T47D (cell line): ENCODE results near the gene IRS2.
"Not testable (repeated sequence)": the region's sequence is repeated elsewhere in the genome, so short reads cannot be mapped to it uniquely, and the experiment has no call there.

ENCODE experiments used
- DNase-seq, 2 experiments: peaks; one replicate each; pipeline versions ENCODE4 v3.0.0 to v3.0.0-alpha.2; 2011 to 2012; ENCODE audit warnings: low read depth in 1 of 2, low spot score in 1 of 2
- JUND ChIP-seq: IDR thresholded peaks from 2 replicates; pipeline ENCODE4 v1.6.1; 2012; ENCODE audit warnings: low read depth
- in situ Hi-C: cut with HindIII; loops from 2 replicates; pipeline ENCODE4 v1.10.0; 2016; ENCODE audit warnings: low sequenced_read_pairs, low pct_unique_long_range_greater_than_20kb

Gene IRS2, protein sequence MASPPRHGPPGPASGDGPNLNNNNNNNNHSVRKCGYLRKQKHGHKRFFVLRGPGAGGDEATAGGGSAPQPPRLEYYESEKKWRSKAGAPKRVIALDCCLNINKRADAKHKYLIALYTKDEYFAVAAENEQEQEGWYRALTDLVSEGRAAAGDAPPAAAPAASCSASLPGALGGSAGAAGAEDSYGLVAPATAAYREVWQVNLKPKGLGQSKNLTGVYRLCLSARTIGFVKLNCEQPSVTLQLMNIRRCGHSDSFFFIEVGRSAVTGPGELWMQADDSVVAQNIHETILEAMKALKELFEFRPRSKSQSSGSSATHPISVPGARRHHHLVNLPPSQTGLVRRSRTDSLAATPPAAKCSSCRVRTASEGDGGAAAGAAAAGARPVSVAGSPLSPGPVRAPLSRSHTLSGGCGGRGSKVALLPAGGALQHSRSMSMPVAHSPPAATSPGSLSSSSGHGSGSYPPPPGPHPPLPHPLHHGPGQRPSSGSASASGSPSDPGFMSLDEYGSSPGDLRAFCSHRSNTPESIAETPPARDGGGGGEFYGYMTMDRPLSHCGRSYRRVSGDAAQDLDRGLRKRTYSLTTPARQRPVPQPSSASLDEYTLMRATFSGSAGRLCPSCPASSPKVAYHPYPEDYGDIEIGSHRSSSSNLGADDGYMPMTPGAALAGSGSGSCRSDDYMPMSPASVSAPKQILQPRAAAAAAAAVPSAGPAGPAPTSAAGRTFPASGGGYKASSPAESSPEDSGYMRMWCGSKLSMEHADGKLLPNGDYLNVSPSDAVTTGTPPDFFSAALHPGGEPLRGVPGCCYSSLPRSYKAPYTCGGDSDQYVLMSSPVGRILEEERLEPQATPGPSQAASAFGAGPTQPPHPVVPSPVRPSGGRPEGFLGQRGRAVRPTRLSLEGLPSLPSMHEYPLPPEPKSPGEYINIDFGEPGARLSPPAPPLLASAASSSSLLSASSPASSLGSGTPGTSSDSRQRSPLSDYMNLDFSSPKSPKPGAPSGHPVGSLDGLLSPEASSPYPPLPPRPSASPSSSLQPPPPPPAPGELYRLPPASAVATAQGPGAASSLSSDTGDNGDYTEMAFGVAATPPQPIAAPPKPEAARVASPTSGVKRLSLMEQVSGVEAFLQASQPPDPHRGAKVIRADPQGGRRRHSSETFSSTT (N-terminal part only)

DNA sequence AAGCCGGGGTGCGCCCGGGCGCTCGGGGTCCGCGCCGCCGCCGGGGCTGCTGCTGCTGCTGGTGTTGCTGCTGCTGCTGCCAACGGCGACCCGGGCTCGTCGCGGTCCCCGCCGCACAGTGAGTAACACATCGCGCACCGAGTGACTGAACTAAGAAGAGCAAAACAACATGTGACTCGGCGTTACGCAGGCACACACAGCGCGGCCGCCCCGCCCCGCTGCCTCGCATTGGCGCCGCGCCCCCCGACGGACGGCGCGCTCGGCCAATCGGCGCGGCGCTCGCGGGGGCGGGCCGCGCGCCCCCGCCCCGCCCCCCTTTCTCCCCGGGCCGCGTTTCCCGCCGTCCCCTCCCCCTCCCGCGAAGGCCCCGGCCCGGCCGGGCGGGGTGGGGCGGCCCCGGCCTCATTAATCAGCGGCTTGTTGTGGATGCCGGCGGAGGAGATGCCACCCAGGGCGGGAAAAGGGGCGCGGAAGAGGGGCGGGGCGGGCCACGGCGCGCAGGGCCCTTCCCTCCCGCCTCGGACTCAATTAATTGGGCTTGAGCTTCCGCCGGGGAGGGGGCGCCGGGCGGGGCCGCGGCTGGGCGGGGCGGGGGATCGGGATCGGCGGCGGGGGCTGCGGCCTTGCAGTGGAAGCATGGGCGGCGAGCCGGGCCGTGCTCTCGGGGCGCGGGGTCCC lies at the start of gene IRS2:
Gene IRS2 (minus strand): TSS at position 127 of the 678 bp plus-strand sequence. CDS start 530 bp downstream, outside the sequence.
- TF ChIP-seq JUND = no peak
- peak; percentile 92 to 94 for DNase-seq
- in situ Hi-C loops = no loop called here

DNA sequence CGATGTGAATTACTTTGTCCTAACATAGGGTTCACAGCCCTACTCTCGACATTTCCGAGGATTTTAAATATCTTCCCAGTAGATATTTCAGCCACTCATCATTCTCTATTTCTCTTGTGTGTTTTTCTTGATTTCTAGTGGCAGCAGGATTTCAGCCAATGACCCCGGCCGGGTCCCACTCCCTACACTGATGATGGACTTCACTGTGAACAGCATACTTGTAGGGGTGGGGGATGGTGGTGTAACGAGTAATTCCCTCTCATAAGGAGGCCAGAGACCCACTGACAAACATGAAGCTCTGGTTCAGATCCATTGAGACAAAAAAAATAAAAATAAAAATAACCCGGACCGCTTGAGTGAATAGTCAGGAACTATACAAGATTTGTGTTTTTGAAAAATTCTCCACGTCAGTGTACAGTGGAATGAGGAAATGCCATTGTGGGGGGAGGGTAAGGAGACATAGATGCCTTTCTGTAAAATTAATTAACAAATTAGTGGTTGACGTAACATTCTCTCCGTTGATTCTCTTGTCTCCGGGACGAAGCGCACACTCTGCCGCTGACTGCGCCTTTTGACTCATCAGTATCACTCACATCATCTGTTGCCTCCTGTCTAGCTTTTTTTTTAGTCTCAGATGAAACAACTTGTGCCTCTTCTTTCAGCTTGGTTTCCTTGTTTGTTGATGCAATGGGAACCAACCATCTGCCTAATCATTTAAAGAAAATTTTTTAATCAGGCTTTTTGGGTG lies 48.8 kb upstream of the IRS2 start:
- no peak for TF ChIP-seq JUND
- DNase-seq = no peak
- in situ Hi-C loops = no loop called here

DNA sequence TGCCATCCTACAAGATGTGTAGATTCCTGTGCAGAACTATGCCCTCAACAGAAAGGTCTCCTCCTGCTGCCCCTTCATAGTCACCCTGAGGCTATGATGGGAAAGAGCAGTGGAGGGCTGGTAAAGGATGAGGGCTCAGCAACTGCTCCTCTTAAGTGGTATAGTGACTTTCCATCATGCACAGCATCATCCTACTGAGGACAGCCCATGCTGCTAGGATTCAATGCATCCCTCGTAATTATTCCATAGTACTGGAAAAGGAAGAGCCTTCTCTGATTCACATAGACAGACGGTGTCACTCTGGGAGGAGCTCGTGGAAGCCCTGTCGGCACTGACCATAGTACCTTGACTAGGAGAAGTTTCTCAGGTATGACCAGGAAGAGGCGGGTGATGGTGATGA lies 47.6 kb upstream of the IRS2 start:
- no peak for DNase-seq
- in situ Hi-C loops = no loop called here
- TF ChIP-seq JUND = no peak

DNA sequence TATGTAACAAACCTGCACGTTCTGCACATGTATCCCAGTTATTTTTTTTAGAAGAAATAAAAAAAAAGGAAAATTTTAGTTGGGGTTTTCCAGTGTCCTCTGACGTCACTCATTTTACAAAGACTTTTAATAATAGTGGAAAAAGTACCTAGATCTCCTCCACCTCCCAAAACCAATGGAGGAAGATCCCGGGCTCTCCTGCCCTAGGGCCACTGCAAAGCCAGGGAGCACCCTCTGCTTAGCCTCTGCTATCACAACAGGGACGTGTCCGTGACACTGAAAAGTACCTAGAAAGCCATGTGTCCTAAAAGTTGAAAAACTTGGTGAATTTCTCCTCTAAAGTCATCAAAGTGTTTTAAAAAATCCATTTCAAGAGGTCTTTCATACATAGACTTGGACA lies 46.7 kb upstream of the IRS2 start:
- in situ Hi-C loops = no loop called here
- no peak for DNase-seq
- TF ChIP-seq JUND = no peak

DNA sequence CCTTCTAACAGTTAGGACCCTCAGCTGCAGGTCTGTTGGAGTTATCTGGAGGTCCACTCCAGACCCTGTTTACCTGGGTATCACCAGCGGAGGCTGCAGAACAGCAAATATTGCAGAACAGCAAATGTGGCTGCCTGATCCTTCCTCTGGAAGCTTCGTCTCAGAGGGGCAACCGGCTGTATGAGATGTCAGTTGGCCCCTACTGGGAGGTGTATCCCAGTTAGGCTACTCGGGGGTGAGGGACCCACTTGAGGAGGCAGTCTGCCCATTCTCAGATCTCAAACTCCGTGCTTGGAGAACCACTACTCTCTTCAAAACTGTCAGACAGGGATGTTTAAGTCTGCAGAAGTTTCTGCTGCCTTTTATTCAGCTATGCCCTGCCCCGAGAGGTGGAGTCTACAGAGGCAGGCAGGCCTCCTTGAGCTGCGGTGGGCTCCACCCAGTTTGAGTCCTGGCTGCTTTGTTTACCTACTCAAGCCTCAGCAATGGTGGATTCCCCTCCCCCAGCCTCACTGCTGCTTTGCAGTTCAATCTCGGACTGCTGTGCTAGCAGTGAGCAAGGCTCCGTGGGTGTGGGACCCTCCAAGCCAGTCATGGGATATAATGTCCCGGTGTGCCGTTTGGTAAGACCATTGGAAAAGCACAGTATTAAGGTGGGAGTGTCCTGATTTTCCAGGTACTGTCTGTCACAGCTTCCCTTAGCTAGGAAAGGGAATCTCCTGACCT lies 42.4 kb upstream of the IRS2 start:
- in situ Hi-C loops, DNase-seq: not testable (repeated sequence)

DNA sequence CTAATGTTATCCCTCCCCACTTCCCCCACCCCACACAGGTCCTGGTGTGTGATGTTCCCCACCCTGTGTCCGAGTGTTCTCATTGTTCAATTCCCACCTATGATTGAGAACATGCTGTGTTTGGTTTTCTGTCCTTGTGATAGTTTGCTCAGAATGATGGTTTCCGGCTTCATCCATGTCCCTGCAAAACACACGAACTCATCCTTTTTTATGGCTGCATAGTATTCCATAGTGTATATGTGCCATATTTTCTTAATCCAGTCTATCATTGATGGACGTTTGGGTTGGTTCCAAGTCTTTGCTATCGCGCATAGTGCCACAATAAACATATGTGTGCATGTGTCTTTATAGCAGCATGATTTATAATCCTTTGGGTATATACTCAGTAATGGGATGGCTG lies 36.8 kb upstream of the IRS2 start:
- DNase-seq, in situ Hi-C loops: not testable (repeated sequence)

DNA sequence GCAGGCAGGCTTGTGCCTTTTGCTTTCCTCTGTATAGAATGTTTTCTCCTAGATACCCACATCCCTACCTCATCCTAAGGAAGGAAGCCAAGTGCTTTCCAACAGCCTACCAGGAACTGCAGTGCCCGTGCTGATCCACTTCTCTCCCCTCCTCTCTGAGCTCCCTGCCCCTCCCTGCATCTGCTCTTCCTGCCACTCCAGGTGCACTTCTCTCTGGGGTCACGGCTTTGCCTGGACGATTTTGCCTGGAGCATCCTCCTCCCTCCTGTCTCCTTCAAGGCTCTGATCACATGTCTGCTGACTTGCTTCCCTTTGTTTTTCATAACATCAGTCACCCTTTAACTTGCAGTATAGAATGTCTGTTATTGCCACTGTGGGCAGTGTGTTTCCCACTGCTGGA lies 34.7 kb upstream of the IRS2 start:
- TF ChIP-seq JUND = no peak
- in situ Hi-C loops = no loop called here
- DNase-seq = no peak

DNA sequence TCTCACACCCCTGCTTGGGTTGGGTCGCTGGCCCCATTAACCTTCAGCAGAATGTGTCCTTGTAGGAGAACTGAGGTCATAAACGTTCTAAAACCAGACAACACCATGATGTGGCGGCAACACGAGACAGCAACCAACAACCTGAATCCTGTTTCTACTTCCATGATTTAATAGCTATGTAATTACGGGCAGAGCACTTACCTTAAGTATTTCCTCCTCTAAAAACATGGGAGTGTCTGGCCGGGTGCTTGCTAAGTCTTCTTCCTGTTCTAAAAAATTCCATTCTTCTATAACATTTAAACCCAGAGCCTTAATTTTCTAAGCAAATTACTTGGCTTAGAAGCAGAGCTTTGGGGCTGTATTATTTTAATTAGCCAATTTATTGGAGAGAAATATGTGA lies 33.5 kb upstream of the IRS2 start:
- no peak for DNase-seq
- no peak for TF ChIP-seq JUND
- in situ Hi-C loops = no loop called here

DNA sequence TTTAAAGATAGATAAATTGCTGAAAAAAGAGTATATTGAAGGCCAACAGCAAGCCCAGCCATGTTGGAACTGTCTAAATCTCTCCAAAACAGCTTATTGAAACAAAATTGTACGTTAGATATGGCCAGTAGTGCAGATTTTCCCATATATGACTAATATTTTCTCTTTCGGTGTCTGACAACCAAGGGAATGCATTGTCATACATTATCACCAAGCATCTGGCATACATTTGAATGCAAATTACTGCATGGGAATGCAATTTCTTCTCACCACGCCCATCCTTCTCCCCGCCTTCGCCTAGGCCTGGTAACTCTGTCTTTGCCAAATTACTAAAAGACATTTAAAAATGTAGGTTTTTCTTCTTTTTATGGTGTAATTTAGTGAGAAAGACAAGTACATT lies 32.5 kb upstream of the IRS2 start:
- no peak for DNase-seq
- no peak for TF ChIP-seq JUND
- in situ Hi-C loops = no loop called here

DNA sequence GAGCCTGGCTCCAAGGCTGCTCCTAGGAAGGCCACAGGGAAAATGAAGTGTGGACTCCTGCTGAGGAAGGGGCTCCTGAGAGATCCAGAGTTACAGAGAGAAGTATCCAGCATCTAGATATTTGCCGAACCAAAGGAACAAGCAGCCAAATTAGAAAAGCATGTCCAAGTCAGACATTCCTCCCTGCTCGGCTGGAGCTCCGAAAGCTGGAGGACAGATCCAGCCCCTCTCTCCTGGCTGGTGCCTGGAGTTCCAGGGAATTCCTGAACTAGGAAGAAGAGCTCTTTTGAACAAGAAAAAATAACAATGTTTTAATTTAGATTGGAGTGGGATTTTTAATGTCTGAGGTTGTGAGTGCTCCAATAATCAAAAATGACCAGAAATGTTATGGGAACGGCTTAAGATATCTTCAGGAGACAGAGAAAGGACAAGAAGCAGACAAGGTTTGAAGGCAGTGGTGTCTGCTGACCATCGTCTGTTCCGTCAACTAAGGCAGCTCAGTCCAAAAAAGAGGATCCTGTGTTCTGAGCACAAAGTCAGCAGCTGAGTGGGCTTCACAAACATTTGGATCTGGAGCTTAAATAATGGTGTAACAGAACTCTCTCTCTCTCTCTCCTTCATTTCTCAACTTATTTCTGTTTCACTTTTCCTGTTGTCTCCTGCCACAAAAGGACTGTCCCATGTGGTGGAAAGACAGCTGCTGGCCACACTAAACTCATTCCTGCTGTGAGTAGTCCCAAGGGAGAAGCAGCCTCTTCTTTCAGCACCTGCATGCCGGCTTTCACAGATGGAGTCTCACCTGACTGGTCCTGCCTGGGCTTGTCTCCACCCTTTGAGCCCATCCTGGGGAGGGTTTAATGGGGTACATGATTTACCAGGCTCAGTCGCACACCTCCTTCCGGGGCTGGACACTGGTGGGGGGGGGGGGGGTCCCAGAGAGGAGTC lies 31.5 kb upstream of the IRS2 start:
- no peak for DNase-seq
- in situ Hi-C loops = no loop called here
- no peak for TF ChIP-seq JUND

DNA sequence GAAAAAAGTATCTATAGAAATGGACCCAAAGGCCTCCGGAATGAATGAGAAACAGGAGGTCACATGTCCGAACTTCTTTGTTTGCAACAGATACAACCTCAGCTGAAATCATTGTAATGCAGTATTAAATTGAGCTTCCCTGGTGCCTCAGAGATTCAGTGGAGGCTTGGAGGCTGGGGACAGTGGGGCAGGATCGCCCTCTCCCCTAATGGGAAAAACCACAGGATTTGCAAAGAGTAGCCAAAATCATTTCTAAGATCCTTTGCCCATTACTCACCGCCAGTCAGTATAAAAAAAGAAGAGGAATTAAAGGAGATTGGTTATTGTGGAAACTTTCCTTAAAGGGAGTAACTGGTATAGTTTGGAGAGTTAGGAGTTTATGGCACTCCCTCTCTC lies 30.4 kb upstream of the IRS2 start:
- in situ Hi-C loops = no loop called here
- no peak for TF ChIP-seq JUND
- DNase-seq = no peak
